GM18526 (cell line): ENCODE results near the gene SLC25A29.
A peak's percentile ranks its signal among the peaks of the same experiment; 100 is the strongest.

Experiments
- POLR2A ChIP-seq: IDR thresholded peaks from 3 replicates; pipeline ENCODE4 v1.6.1; 2011; ENCODE audit not compliant: insufficient read length; ENCODE audit errors: extremely low read depth

The SLC25A29 gene

GRCh38 chr14:100333311-100333710, 27.1 kb upstream of the SLC25A29 start:
- no peak for TF ChIP-seq POLR2A

GRCh38 chr14:100332797-100333196, 26.6 kb upstream of the SLC25A29 start:
- peak; percentile 18 for TF ChIP-seq POLR2A

GRCh38 chr14:100332071-100332639, 25.9 kb upstream of the SLC25A29 start:
- TF ChIP-seq POLR2A, result no peak

GRCh38 chr14:100330388-100330931, 24.2 kb upstream of the SLC25A29 start:
- no peak for TF ChIP-seq POLR2A

- no peak for TF ChIP-seq POLR2A
Measured at GRCh38 chr14:100330007-100330344, 23.7 kb upstream of the SLC25A29 start.

GRCh38 chr14:100329233-100330006, 23.2 kb upstream of the SLC25A29 start:
- TF ChIP-seq POLR2A, result no peak

GRCh38 chr14:100328495-100329163, 22.4 kb upstream of the SLC25A29 start:
- no peak for TF ChIP-seq POLR2A

GRCh38 chr14:100327128-100327527, 20.9 kb upstream of the SLC25A29 start:
- TF ChIP-seq POLR2A, result no peak

- no peak for TF ChIP-seq POLR2A
Measured at GRCh38 chr14:100325958-100326357, 19.7 kb upstream of the SLC25A29 start.

- TF ChIP-seq POLR2A, result no peak
Measured at GRCh38 chr14:100325231-100325632, 19.0 kb upstream of the SLC25A29 start.

GRCh38 chr14:100323942-100324307, 17.7 kb upstream of the SLC25A29 start:
- no peak for TF ChIP-seq POLR2A

GRCh38 chr14:100323121-100323941, 17.1 kb upstream of the SLC25A29 start, which contains the start of gene SLC25A47:
Gene SLC25A47, plus strand, starts transcription at chr14:100323339. Its CDS starts 76 bp downstream, at chr14:100323415.
- TF ChIP-seq POLR2A, result no peak

GRCh38 chr14:100322138-100322957, 16.1 kb upstream of the SLC25A29 start:
- TF ChIP-seq POLR2A, result no peak

- TF ChIP-seq POLR2A, result no peak
Measured at GRCh38 chr14:100321473-100322137, 15.4 kb upstream of the SLC25A29 start.
